HG03342 (cell line): Measurements from ENCODE around the gene GADD45G.

ENCODE experiments used
- ATAC-seq: cut with Tn5 transposase; IDR thresholded peaks from one replicate; pipeline ENCODE4 v1.9.1; 2021; ENCODE audit warnings: mild to moderate bottlenecking, moderate library complexity; ENCODE audit not compliant: unreplicated experiment

GADD45G gene

DNA sequence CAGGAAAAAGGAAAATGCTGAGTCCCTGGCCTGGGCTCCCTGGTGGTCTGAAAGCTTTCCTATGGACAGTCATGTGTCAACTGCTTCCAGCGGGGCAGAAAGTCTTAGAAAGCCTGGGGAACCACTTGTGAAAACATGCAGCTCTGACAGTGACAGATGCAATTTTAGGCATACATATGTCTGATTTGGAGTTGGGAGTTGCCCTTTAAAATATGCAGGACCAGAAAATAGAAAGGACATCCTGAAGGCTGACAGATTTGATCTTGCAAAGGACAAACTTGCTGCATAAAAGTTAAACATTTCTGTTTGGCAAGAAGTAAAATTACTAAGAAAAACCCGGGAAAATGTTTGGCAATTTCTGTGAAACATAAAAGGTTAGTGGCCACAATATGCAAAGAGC is 23.8 kb downstream of the GADD45G start:
- no peak for ATAC-seq

DNA sequence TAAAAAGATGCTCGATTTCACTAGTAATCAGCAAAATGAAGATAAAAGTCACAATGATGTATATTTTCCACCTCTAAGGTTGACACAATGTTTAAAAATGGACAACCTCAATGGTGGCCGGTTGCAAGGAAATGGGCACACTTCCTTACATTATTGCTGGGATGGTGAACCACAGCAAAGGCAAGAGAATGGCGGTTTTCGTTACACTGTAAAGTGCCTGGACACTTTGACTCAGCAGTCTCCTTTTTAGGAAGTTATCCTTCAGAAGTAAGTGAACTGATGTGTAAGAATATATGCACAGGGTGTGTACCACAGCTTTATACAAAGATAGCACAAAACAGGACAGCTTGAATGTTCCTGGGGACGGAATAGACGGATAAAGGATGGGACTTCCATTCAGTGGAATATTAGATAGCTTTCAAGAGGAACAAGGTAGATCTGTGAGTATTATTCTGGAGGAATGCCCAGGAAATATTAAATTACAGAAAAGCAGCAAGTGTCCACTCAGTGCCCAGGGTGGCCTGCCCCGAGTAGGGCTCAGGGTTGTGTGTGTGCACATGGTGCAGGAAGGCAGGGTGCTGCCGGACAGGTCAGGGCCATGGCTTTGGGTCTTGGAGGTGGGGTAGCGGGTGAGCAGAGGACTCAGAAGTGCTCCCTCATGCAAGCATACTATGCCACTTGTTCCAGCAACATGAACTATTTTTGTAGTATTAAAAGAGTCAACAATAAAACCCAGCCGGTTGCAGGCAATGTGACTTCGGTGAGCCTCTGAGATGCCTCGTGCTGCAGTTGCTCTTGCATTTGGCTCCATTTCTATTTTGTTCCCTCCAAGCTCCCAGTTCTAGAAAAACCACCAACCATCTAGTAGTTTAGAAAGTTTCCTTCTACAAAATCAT is 24.5 kb downstream of the GADD45G start:
- no peak for ATAC-seq

DNA sequence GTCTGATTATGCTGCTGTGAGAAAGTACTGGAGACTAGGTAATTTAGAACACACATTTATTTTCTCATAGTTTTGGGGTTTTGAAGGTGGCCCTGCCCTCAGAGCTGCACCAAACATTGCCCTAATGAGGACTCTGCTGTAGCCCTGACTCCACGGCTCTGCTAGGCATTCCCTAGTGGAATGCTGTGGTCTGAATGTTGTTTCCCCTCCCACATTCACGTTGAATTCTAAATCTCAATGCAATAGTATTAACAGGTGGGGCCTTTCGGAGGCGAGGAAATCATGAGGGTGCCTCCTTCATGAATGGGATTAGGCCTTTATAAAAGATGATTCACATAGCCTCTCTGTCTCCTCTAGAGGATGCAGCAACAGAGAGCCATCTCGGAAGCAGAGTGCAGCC is 25.7 kb downstream of the GADD45G start:
- ATAC-seq = no peak

DNA sequence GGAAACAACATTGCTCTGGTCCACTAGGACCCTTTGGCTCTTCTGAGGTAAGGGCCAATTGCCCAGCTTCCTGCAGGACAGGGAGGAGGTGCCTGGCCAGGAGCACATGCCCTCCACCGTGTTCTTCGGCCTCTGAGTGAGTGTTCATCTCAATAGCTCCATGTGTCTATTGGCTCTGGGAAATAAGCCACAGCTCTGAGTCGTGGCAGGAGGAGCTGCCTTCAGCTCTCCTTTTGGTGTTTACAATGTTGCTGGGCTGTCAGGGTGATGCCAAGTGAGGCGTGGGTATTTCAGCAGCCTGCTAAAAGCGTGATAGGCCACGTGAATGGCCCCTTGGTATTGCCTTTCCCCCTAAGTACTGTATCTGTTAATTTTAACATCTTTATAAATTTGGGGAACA is 26.6 kb downstream of the GADD45G start:
- no peak for ATAC-seq

DNA sequence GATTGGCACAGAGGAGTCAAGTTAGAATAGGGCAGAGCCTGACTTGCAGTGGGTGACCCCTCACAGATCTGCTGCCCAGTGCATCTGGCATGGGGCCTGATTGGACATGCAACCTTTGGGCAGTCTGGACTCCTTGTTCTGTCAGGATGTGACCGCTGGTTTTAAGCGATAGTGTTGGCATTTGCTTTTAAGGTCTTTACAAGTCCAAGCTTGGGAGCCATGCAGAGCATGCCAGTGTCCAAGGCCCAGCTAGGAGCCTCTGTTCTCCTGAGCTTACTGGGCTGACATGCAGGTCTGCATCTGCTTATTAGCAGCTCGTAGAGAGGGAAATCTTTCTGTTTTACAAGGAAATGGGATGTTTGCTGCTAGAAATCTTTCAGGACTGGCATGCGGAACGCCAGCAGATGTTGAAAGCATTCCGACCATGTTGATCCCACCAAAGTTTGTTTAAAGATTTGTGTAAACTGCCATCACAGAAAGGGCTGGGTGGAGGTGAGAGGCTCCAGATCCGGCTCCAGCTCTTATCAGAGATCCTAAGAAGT is 27.5 kb downstream of the GADD45G start:
- ATAC-seq = no peak

DNA sequence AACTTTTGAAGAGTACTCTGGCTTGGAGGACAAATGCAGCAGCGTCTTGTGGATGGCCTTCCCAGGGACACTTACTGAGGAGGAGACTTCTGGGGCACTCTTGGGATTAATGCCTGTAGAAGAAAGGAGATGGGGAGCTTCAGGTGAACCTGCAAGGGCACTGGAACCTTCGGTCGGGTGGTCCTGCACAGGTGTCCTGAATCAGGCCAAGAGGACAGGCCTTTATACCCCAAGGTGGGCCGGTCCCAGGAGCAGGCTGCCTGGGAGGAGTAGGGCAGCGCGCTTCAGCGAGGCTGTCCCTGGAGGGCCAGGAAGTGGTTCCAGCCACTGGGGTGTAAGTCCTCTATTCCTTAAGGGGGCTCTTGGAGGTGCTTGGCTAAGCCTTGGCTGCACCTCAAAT is 27.9 kb downstream of the GADD45G start:
- no peak for ATAC-seq

DNA sequence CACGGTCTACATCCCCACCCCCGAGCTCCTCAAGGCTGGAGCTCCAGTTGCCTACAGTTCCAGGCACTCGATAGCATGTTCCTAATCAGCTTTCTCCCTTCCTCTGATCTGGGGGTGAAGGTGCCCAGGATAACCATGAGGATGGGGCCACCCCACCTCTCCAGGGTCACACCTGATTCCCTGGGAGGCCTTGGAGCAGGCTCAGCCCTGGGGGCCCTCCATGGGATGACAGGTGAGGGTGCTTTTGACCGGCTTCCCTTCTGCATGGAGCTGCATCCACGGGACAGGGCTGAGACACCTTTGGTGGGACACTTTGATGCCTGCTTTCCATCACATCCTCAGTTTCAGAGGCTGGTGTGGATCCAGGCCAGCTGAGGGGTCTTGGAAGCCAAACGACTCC is 28.6 kb downstream of the GADD45G start:
- no peak for ATAC-seq

DNA sequence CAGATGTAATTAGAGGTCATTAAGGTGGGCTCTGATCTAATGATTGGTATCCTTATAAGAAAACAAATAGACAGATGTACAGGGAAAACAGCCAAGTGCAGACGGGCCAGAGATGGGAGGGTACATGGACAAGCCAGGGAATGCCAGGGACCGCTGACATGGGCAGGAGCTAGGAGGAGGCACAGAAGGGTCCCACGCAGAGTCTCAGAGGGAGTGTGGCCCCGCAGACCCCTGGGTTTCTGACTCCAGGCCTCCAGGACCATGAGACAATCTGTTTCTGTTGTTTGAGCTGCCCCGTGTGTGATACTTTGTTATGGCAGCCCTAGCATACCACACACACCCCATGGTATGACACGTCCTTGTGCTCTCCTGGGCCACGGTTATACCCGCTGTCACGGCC is 29.1 kb downstream of the GADD45G start:
- no peak for ATAC-seq

DNA sequence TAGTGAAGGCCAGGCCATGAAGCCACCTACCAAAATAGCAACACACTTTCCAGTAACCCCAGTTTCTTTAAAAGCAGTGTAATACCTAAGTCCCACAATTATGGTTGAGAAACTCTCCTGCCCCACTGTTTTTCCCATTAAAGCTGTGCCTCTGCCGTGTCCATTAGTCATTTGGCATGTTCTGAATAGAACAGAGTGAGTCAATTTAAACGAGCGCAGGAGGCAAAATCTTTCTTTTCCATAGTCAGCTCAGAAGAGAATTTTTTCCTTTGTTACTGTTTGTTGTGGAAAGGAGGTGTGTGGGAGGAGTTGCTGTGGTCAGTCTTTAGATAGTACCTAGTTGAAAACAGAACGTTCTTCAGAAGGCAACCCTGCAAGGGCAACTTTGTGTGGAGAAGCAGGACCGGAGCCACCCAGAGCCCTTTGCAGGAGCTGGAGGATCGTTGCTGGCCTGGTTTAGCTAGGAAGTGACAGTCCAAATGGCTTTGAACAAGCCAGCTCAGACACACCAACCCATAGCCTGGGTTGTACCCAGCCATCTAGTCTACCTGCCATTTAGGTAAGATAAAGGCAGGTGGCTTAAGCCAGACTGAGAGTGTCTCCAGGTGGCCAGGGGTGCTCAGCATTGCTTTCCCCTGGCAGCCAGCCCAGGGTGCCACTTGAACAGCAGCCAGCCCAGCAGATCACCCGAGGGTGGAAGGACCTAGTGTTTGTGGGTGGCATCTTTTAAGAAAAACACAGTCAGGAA is 30.4 kb downstream of the GADD45G start:
- ATAC-seq = no peak

DNA sequence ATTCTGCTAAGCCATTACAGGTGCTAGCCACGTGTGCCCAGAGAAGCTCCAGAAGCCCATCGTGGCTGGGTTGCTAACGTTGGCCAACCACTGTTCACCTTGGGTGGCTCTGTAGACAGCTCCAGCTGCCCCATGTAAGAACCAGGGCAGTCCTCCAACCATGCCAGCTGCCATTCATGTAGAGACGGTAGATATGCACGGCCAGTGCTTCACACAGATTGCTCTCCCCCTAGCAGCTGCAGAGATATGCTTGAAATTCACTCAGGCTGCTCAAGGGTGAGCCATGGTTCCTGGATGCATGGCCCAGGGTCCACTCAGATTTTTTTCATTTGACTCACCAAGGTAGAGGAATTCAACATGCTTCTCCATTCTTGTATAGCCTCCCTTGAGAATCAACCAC is 31.0 kb downstream of the GADD45G start:
- ATAC-seq = no peak

DNA sequence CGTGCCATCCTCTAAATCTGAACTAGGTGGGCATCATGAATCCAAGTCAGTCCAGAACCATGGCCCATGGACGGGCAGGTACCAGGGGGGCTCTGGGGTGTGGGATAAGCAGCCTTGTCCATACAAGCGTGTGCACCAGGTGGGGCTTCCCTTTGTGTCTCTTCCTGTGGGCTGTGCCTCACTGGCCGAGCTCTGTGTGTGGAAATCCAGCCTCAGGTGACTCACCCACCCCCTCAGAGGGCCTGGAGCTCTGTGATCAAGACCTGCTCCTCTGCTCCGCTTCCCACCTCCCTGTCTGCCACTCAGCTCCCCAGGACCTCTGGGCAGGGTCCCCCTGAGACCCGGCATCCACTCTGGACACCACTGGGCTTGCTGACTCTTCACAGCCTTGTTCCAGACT is 33.0 kb downstream of the GADD45G start:
- no peak for ATAC-seq

DNA sequence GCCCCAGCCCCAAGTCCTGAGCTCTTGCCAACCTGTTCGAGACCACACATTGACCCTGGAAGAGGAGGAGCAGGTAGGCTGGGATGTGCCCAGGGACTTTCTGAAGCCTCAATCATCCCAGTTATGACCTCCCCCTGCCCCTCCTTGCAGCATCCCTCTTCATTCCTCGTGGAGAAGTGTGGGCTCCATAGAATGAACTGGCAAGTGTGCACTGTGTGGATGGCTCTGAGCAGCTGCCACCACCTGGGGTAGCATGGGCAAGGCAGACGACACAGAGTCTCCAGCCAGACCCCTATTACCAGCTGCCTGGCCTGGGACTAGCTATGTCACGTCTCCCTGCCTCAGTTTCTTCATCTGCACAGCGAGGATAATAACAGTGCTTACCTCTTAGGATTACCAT is 33.5 kb downstream of the GADD45G start:
- ATAC-seq = no peak

DNA sequence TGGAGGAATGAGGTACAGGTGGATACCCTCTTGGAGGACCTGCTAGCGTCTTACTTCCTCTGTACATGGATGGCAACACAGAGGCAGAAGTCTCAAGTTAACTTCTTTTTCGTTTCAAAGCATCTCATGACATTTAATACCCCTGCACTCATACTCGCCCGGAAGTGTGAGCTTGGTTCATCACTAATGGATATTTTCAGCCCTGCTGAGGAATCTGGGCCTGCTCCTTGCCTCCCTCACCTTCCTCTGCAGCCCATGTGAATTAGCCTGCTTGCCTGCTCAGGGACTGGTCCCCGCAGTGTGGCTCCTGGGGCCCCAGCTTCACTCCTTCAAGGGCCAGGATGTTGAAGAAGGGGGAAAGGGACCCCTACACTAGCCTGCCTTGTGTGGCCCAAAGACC is 34.1 kb downstream of the GADD45G start:
- ATAC-seq = no peak

DNA sequence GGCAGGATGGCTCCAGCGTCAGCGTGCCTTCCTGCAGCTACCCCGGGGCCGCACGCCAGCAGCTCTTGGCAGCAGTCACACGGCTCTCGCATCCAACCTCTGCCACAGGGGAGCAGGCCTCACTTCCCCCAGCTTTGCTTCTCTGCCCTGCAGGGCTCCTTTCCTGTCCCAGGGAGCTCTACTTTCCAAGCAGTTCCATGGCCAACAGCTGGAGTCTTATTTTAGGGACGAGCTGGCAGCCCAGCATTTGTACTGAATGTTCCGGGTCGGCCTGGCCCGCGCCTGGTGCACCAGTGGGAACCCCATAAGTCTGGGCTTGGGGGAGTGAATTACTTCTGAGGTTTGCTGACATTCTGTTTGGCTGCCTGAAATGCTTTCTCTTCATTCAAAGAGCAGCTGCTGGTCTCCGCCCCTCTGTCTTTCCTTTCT is 34.6 kb downstream of the GADD45G start:
- ATAC-seq = no peak

DNA sequence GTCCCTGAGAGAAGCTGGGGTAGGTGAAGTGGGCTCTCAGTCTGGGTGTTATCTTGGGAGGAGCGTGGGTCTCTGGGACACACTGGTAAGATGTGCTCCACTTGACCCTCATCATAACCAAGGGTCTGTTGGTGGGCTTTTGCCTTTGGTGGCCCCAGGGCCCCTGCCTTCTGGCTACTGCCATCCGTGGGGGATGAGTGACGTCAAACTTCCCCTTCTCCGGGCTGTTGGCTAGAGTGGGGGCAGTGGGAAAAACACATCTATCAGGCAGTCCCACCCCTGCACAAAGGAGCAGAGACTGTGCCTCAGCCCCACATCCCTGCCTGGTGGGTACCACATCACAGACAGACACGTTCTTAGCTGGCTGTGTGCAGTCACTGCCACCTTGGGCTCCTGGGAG is 35.1 kb downstream of the GADD45G start:
- ATAC-seq = no peak

DNA sequence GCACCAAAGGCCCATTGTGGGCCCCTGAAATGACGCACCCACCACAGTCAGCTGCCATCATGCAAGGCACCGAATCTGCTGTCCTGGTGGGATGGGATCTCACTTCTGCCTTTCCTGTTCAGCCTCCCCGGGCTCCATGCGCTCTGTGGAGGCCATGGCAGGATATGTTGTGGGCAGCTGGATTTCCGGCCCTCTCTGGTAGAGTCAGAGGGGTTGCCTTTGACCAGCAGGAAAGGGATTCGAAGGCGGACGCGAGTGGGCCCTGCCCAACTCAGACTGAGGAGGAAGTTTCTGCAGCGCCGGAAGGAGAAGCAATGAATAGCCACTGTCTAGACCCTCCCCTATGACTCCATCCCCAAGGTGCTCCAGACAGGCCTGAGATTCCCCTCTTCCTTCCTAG is 35.5 kb downstream of the GADD45G start:
- no peak for ATAC-seq

DNA sequence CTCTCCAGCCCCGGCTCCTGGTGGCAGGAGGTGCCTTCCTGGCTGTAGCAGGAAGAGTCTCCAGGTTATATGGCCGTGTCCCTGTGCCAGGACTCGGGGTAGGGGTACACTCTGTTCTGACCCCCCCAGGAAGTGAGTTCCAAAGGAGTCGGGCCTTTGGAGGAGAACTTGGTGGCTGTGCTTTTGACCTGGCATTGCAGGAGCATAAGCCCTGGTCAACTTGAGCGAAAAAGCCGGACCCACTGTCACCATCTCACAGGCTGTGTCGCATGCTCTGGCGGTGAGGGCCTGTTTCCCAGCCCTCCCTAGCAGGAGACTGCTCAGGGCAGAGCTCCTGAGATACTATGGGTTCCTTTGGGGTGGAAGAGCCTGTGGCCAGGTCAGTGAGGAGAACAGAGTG is 36.0 kb downstream of the GADD45G start:
- ATAC-seq = no peak

DNA sequence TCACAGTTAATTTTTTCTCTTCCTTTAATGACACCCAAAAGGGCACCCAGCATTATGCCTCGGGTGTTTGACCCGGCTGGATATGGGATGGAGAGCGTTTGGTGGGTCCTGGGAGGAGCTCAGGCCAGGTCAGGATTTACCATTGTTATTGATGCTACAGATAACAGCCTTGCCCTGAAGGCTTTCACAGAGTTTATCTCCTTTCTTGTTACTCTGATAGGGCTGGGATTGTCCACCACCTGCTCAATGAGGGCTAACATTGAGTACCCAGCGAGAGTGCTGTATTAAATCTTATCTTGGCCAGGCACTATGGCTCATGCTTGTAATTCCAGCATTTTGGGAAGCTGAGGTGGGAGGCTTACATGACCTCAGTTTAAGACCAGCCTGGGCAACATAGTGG is 37.2 kb downstream of the GADD45G start:
- ATAC-seq = no peak

DNA sequence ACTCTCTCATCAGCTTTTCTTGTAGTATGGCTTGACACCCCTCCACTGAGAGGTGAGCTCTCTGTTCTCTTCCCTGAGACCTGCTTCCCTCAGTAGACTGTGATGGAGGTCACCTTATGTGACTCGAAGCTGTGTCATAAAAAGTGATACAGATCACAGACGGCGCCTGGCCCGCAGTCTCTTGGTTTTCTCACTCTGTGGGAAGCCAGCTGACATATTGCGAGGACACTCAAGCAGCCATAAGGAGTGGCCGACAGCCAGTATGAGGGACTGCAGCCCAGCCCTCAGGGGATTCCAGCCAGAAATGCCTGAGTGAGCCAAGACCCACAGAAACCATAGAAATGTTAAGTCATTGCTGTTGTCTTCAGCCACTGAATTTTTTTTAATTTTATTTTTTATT is 38.0 kb downstream of the GADD45G start:
- ATAC-seq = no peak

DNA sequence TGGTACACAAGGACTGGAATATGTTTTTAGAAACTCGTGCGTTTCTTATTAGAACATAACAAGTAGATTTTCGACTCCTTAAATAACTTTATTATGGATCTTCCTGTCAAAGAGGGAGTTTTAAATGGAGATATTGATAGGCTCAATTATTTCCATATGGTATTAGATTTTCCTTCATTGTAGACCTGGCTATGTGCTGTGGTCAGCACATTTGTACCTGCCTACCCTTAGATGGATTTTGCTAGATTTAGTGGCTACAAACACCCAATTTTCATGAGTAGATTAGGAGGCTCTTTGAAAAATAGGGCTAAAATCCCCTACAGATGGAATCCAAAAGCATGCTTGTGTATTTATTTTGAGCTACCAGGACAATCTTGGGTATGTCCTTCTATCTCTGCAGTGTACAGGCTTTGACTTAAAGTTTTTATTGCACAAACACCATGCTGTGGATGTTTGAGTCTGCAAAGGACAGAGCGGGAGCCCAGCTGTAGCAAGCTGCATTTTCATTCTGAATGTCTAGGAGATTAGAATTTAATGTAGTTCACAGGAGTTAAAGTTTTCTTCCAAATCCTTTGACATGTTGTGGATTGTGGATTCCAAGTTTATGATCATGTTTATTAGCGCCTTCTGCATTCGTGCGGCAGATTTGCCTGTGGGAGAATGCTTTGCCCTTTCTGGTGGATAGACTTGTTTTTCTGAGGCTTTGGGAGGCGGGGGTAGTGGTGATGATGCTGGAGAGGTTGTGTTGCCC is 41.6 kb downstream of the GADD45G start:
- no peak for ATAC-seq

DNA sequence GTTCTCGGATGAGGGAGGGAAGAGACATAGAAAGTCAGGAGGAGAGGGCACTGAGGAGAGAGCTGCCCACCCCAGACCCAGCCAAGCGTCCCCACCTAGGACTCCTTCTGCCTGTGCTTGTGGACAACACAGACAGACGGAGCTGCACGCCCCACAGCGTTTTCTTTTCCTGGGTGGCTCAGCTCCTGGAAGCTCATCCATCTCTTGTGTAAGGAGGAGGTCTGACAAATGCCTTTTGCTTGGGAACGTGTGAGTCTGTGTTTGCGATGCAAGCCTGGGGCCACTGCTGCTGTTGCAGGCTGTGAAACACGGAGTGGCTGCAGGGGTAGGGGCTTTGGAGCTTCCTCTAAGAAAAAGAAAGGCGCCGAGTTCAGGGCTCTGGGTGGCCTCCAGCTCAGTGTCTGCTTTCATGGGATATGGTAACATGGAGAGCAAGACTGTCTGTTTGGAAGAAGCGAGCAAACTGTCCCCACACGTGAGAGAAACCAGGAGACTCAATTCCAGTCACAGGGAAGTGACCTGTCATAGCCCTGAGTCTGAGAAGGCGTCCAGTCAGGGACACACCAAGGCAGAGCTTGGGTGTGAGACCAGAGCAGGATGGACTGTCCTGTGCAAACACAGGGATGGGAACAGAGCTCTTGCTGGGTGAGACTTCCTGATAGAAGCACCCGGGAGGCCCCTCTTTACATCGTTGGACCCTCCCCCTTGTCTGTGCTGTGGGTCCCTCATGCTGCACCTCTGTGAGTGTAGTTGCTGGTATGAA is 42.7 kb downstream of the GADD45G start:
- ATAC-seq = no peak
